Pancreas (tissue), 10 donors: ENCODE measurements around the gene SLC7A6. TPM values are rescaled to one million over a fixed set of nuclear protein-coding genes. Genes with fewer than 3 reads are reported as not detected.

Source experiments
- ATAC-seq, 4 donors: fragments of 200-7000 bp; cut with Tn5 transposase; one replicate each; pipeline versions ENCODE4 v1.8.0 to v1.9.1; 2020; ENCODE audit warnings: mild to moderate bottlenecking in 4 of 4, moderate library complexity in 4 of 4
- DNase-seq, 6 donors: peaks; one replicate each; pipeline ENCODE4 v3.0.0-alpha.2; 2020
- FAIRE-seq: peaks from 2 replicates; lab custom pipeline; 2012; peaks lifted over from hg19 to GRCh38; lab: Jason Lieb, UNC
- H3K27ac ChIP-seq, 4 donors: fragments of 200-600 bp; sonication (generic); 1 replicate in 3 of 4; 2 replicates in 1 of 4; pipeline versions ENCODE4 v1.5.0 to v1.8.0; 2020
- H3K27me3 ChIP-seq, 4 donors: fragments of 200-600 bp; one replicate each; pipeline ENCODE4 v1.8.0; 2021
- H3K36me3 ChIP-seq, 3 donors: fragments of 200-600 bp; sonication (generic) in 1 of 3; one replicate each; pipeline versions ENCODE4 v1.5.0 to v1.8.0; 2020 to 2021
- H3K4me1 ChIP-seq, 3 donors: fragments of 200-600 bp; one replicate each; pipeline ENCODE4 v1.8.0; 2021
- H3K4me3 ChIP-seq, 4 donors: fragments of 200-600 bp; sonication (generic) in 2 of 4; one replicate each; pipeline versions ENCODE4 v1.5.0 to v1.8.0; 2020 to 2021
- H3K9me3 ChIP-seq, 4 donors: fragments of 200-600 bp; one replicate each; pipeline ENCODE4 v1.8.0; 2021
- CTCF ChIP-seq, 4 donors: fragments of 200-600 bp; sonication (generic) in 3 of 4; IDR thresholded peaks; one replicate each; pipeline versions ENCODE4 v1.5.0 to v1.8.0; 2021; ENCODE audit warnings: antibody characterized with exemption in 4 of 4
- WGBS, 2 donors: extraction: QIAGEN DNeasy Blood & Tissue Kit; methylation state at CpG; one replicate each; pipeline ENCODE4 v1.1.7; 2013; 5-methylcytosine and 5-hydroxymethylcytosine counted together
- intact Hi-C, 3 donors: fragments of 100-400 bp; cut with DNase I; formaldehyde crosslinking; loops; one replicate each; pipeline versions ENCODE4 v1.11.1 to v1.14.2; 2022
- polyA plus RNA-seq, 2 donors: library from polyadenylated mRNA; stranded (reverse); fragments of 200-250 nt; gene quantifications; one replicate each; pipeline ENCODE4 v1.2.3, GENCODE V29; 2013
- total RNA-seq, 6 donors: library from RNA; stranded (reverse); fragmentation: NEBNext Ultra II Directional in 4 of 6; extraction: Animal tissue kit (Norgen Biotek cat#: 25700) in 4 of 6; gene quantifications; one replicate each; pipeline versions ENCODE4 v1.2.1 to v1.2.4, GENCODE V29; 2021 to 2023
- donor health status: healthy with polysubstance abuse.
- donor health status: DM: no; HTN: no; CAD: no; lungs with moderate emphysema.
- donor health status: DM: no; HTN: no; CAD: no.
- donor health status: control.
- donor health status: control.
- donor health status: Bipolar disorder and iron deficiency.
- donor health status: DM: yes; HTN: yes; CAD: no.
- donor health status: DM: no; HTN: no; CAD: no.
- donor health status: DM: no; HTN: no; CAD: no.
- donor health status: DM: yes; HTN: yes; CAD: no.

Gene SLC7A6
- total and polyA plus RNA-seq, 8 donors: 3.1 to 8.7 (median 5.4) TPM

- Histone ChIP-seq H3K4me3 (no peak overlapping the region), H3K9me3 (no peaks in the 10 kb centered on the region), H3K27me3 (no peaks in the 10 kb centered on the region), H3K27ac (peak overlapping the region; percentile 3 to 77 (median 33)), H3K4me1 (peaks cover 21 to 26% (median 22%) of the 10 kb centered on the region in 3 donors), H3K36me3 (peaks cover 3 to 27% (median 15%) of the 10 kb centered on the region in 3 donors)
- no peak for FAIRE-seq
- intact Hi-C loops: loop anchor here in 1 of 3 donors (10.0 kb wide), 1 partner anchor 142 kb away; the partner anchor contains the start of gene NFATC3
- 46% methylated on average over 3 of the region's 3 CpGs for WGBS, 2 donors
- no peak for DNase-seq
- peak in 3 of 4 donors; percentile 6 to 18 (median 13) for ATAC-seq
- TF ChIP-seq CTCF (IDR thresholded peaks at IDR 0.05): no peak
These were observed 37.0 kb upstream of the SLC7A6 start for GRCh38 chr16:68227183-68227793.

DNA sequence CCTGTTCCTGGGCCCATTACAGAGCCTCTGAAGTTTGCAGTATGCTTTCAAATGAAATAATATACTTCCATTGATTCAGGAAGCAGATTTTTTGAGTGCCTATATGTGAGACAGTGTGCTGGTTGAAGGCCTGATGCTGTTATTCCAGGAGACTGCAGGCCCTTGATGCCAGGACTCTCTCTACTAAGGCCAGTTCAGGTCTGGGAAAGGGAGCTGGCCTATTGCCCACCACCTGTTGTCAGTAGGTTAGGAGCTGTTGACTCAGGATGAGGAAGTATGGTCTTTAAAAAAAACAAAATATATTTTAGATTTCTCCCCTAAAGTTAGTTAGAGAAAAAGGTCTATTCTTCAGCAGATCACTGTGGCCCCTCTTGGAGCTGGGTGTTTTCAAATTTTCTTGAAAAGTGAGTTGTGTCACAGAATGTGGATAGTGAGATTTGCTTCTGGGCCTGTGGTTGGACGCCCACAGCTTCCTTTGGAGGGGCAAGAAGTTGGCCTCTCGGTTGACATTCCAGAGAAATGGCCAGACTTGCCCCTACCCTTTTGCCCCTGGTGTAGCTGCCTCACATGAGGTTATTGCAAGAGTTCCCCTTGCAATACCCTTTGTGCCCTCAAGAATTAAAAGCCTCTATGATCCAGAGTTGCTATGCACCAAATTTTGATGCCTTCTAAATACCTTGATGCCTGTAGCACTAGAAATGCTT lies 36.3 kb upstream of the SLC7A6 start:
- Histone ChIP-seq H3K27ac (peak overlapping the region in 3 of 4 donors; percentile 6 to 77 (median 60)), H3K36me3 (peaks cover 7 to 28% (median 18%) of the 10 kb centered on the region in 3 donors), H3K4me3 (no peak overlapping the region), H3K27me3 (no peaks in the 10 kb centered on the region), H3K4me1 (peaks cover 21 to 27% (median 22%) of the 10 kb centered on the region in 3 donors), H3K9me3 (no peaks in the 10 kb centered on the region)
- intact Hi-C loops: loop anchor here in 1 of 3 donors (10.0 kb wide), 1 partner anchor 143 kb away; the partner anchor contains the start of gene NFATC3
- FAIRE-seq (no peak), DNase-seq (peak; percentile 77 to 90 (median 82)), ATAC-seq (peak; percentile 69 to 84 (median 76))
- TF ChIP-seq CTCF (IDR thresholded peaks at IDR 0.05): no peak
- WGBS, 2 donors: 35 to 52% methylated on average over 2 of the region's 2 CpGs

GRCh38 chr16:68228652-68229051 lies 35.7 kb upstream of the SLC7A6 start:
- H3K27me3 ChIP-seq: no peaks in the 10 kb centered on the region
- H3K9me3 ChIP-seq: no peaks in the 10 kb centered on the region
- H3K4me3 ChIP-seq: no peak overlapping the region
- no peak for DNase-seq
- H3K36me3 ChIP-seq: peaks cover 7 to 28% (median 18%) of the 10 kb centered on the region in 3 donors
- TF ChIP-seq CTCF (IDR thresholded peaks at IDR 0.05): no peak
- ATAC-seq: no peak
- WGBS, 2 donors: 59 to 63% methylated on average over 3 of the region's 3 CpGs
- no peak for FAIRE-seq
- H3K27ac ChIP-seq: peak overlapping the region in 3 of 4 donors; percentile 6 to 77 (median 60)
- peaks cover 25 to 33% (median 27%) of the 10 kb centered on the region in 3 donors for H3K4me1 ChIP-seq
- intact Hi-C loops: loop anchor here in 1 of 3 donors (10.0 kb wide), 1 partner anchor 144 kb away; the partner anchor contains the start of gene NFATC3

DNA sequence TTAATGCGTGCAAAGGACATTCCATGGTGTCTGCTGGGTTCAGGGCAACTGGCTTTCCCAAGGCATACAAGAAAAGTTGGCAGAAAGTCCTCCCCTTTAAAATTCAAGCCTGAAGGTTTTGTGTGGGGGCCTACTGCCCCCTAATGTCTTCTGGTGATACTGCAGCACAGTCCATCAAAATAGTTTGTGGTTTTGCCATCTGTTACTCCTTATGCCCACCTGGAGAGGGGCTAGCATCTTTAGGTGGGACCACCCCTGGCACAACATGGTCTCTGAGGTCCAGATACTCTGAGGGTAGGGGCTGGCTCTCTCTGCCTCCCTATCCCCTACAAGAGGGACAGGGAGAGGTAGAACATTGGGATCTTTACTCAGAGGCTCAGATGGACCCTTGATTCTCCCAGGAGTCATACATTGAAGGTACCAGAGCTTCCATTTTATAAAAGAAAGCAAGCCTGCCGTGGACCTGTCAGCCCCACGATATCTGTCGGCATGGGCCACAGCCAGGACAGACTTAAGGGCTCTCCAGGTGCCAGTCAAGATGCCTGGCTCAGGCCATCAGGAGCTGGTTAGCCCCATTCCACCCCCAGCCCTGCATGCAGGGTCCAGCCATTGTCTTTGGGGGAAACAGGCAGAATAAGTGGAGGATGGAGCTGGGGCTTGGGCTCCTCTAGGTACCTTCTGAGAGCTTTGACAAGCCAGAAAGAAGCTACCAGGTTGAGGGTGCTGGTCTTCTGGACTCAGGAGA lies 34.7 kb upstream of the SLC7A6 start:
- Histone ChIP-seq H3K36me3 (peaks cover 7 to 28% (median 18%) of the 10 kb centered on the region in 3 donors), H3K4me3 (no peak overlapping the region), H3K4me1 (peaks cover 27 to 36% (median 29%) of the 10 kb centered on the region in 3 donors), H3K27ac (peak overlapping the region in 1 of 4 donors; percentile 11), H3K9me3 (no peaks in the 10 kb centered on the region), H3K27me3 (no peaks in the 10 kb centered on the region)
- FAIRE-seq: no peak
- ATAC-seq: peak in 3 of 4 donors; percentile 32 to 50 (median 43)
- intact Hi-C loops: loop anchor here in 2 of 3 donors (10.0 kb wide), 2 partner anchors 145 to 245 kb away; partner anchors contain the start of genes NFATC3 (in 2 of the 2) and DPEP3 (in 1 of the 2)
- DNase-seq: peak in 4 of 6 donors; percentile 28 to 66 (median 55)
- TF ChIP-seq CTCF (IDR thresholded peaks at IDR 0.05): peak; percentile 64 to 80 (median 79)
- WGBS, 2 donors: 32 to 44% methylated on average over 4 of the region's 4 CpGs
